Naive thymus-derived CD8-positive, alpha-beta T cell (primary cell): Measurements from ENCODE around the gene CD6. TPM values are rescaled to one million over a fixed set of nuclear protein-coding genes. Genes with fewer than 3 reads are reported as not detected.

Source experiments
- ATAC-seq, 2 donors: fragments of 150-1000 bp; cut with Tn5 transposase in 1 of 2; sonication (Bioruptor Pico), chemical (Tn5 transposase) in 1 of 2; 1 replicate in 1 of 2; 2 replicates in 1 of 2; pipeline ENCODE4 v1.10.0; 2021; ENCODE audit warnings: mild to moderate bottlenecking in 2 of 2, moderate library complexity in 2 of 2
- POLR2A ChIA-PET: fragments of 350-600 bp; sonication (Branson Sonifier 250); formaldehyde crosslinking; loops from one replicate; lab custom pipeline; 2021; ENCODE audit warnings: antibody characterized with exemption; lab: Charles Lee
- DNase-seq, 10 donors: peaks; one replicate each; pipeline versions ENCODE4 v3.0.0 to v3.0.0-alpha.2; 2020 to 2022
- H3K27ac Mint-ChIP-seq, 10 donors: one replicate each; pipeline ENCODE4 v1.8.0; 2020 to 2022; ENCODE audit warnings: mild to moderate bottlenecking in 10 of 10, mixed read lengths in 10 of 10, moderate library complexity in 4 of 10, inconsistent platforms in 1 of 10
- H3K27me3 Mint-ChIP-seq, 5 donors: one replicate each; pipeline ENCODE4 v1.8.0; 2021 to 2022; ENCODE audit warnings: mixed read lengths in 5 of 5
- H3K36me3 Mint-ChIP-seq, 3 donors: one replicate each; pipeline ENCODE4 v1.8.0; 2020 to 2022; ENCODE audit warnings: mixed read lengths in 3 of 3, mild to moderate bottlenecking in 2 of 3, inconsistent platforms in 1 of 3
- H3K4me1 Mint-ChIP-seq, 4 donors: one replicate each; pipeline ENCODE4 v1.8.0; 2021 to 2022; ENCODE audit warnings: mixed read lengths in 4 of 4
- H3K4me3 Mint-ChIP-seq, 10 donors: one replicate each; pipeline ENCODE4 v1.8.0; 2020 to 2022; ENCODE audit warnings: mild to moderate bottlenecking in 10 of 10, mixed read lengths in 10 of 10, moderate library complexity in 6 of 10, inconsistent platforms in 1 of 10
- H3K9me3 Mint-ChIP-seq, 9 donors: one replicate each; pipeline ENCODE4 v1.8.0; 2020 to 2022; ENCODE audit warnings: mixed read lengths in 9 of 9, mild to moderate bottlenecking in 3 of 9, inconsistent platforms in 1 of 9, moderate library complexity in 1 of 9
- polyA plus RNA-seq, 3 donors: library from polyadenylated mRNA; unstranded; fragments of 300-500 nt; fragmentation: Illumina TruSeq; gene quantifications; one replicate each; pipeline ENCODE4 v1.2.3, GENCODE V29; 2021
- total RNA-seq, 8 experiments: library from RNA in 2 of 8; stranded (reverse) in 2 of 8; gene quantifications; one replicate each; pipeline ENCODE4 v1.2.3 and lab custom pipeline; 2021 to 2026

Gene CD6
- total and polyA plus RNA-seq, 5 experiments from 2014 or later, result 150 to 405 (median 199) TPM

- Mint-ChIP-seq H3K36me3 (peaks cover 0 to 87% (median 19%) of the 10 kb centered on the region in 3 donors), H3K9me3 (no peaks in the 10 kb centered on the region), H3K27me3 (no peaks in the 10 kb centered on the region), H3K27ac (peak overlapping the region in 9 of 10 donors; percentile 53 to 87 (median 80)), H3K4me3 (peak overlapping the region in 4 of 10 donors; percentile 4 to 38 (median 17)), H3K4me1 (peaks cover 21 to 68% (median 52%) of the 10 kb centered on the region in 4 donors)
- no peak for DNase-seq
- POLR2A ChIA-PET, result interaction anchor here (0.7 to 1.4 kb wide), 6 partner anchors 11 to 105 kb away, joined by 3 to 4 read pairs (median 3); no protein-coding TSS in a partner anchor
- ATAC-seq, result no peak
Observed at GRCh38 chr11:61011950-61012736, 40.7 kb downstream of the CD6 start.

GRCh38 chr11:61012737-61013215, 41.3 kb downstream of the CD6 start:
- Mint-ChIP-seq H3K9me3 (no peaks in the 10 kb centered on the region), H3K27ac (peak overlapping the region in 9 of 10 donors; percentile 53 to 87 (median 80)), H3K4me1 (peaks cover 22 to 66% (median 49%) of the 10 kb centered on the region in 4 donors), H3K4me3 (peak overlapping the region in 1 of 10 donors; percentile 38), H3K36me3 (peaks cover 0 to 91% (median 23%) of the 10 kb centered on the region in 3 donors), H3K27me3 (no peaks in the 10 kb centered on the region)
- DNase-seq (no peak), ATAC-seq (no peak)
- POLR2A ChIA-PET, result interaction anchor here (0.6 to 1.0 kb wide), 3 partner anchors 14 to 41 kb away, joined by 3 to 5 read pairs (median 4); partner anchors contain the start of gene CD6

GRCh38 chr11:61018059-61018458, 46.6 kb downstream of the CD6 start:
- H3K27me3 Mint-ChIP-seq, result no peaks in the 10 kb centered on the region
- H3K4me3 Mint-ChIP-seq, result no peak overlapping the region
- H3K4me1 Mint-ChIP-seq, result peaks cover 34 to 63% (median 48%) of the 10 kb centered on the region in 4 donors
- POLR2A ChIA-PET, result interaction anchor here (0.5 to 7.6 kb wide), 9 partner anchors 13 to 106 kb away, joined by 3 to 68 read pairs (median 5); no protein-coding TSS in a partner anchor
- H3K27ac Mint-ChIP-seq, result peak overlapping the region in 4 of 10 donors; percentile 33 to 54 (median 48)
- H3K9me3 Mint-ChIP-seq, result no peaks in the 10 kb centered on the region
- ATAC-seq (no peak), DNase-seq (no peak)
- peaks cover 6 to 75% (median 17%) of the 10 kb centered on the region in 3 donors for H3K36me3 Mint-ChIP-seq

- Mint-ChIP-seq H3K27me3 (no peaks in the 10 kb centered on the region), H3K9me3 (no peaks in the 10 kb centered on the region), H3K4me3 (no peak overlapping the region), H3K4me1 (peaks cover 34 to 72% (median 55%) of the 10 kb centered on the region in 4 donors), H3K27ac (peak overlapping the region in 8 of 10 donors; percentile 29 to 100 (median 96)), H3K36me3 (peaks cover 6 to 63% (median 17%) of the 10 kb centered on the region in 3 donors)
- ATAC-seq (no peak), DNase-seq (peak in 1 of 10 donors; percentile 26)
- POLR2A ChIA-PET, result interaction anchor here (1.1 to 7.6 kb wide), 10 partner anchors 14 to 113 kb away, joined by 3 to 68 read pairs (median 6); partner anchors contain the start of gene PRPF19
Observed at GRCh38 chr11:61019037-61019831, 47.8 kb downstream of the CD6 start.

GRCh38 chr11:61019832-61020405, 48.4 kb downstream of the CD6 start:
- no peak for DNase-seq
- Mint-ChIP-seq H3K27me3 (no peaks in the 10 kb centered on the region), H3K4me1 (peaks cover 36 to 79% (median 61%) of the 10 kb centered on the region in 4 donors), H3K9me3 (no peaks in the 10 kb centered on the region), H3K36me3 (peaks cover 6 to 57% (median 17%) of the 10 kb centered on the region in 3 donors), H3K4me3 (peak overlapping the region in 5 of 10 donors; percentile 61 to 85 (median 78)), H3K27ac (peak overlapping the region; percentile 89 to 100 (median 98))
- no peak for ATAC-seq
- POLR2A ChIA-PET, result interaction anchor here (0.7 to 7.6 kb wide), 7 partner anchors 14 to 92 kb away, joined by 3 to 68 read pairs (median 7); no protein-coding TSS in a partner anchor

- H3K9me3 Mint-ChIP-seq, result no peaks in the 10 kb centered on the region
- peaks cover 41 to 82% (median 66%) of the 10 kb centered on the region in 4 donors for H3K4me1 Mint-ChIP-seq
- peak overlapping the region; percentile 89 to 100 (median 98) for H3K27ac Mint-ChIP-seq
- DNase-seq (no peak), ATAC-seq (no peak)
- H3K36me3 Mint-ChIP-seq, result peaks cover 6 to 49% (median 13%) of the 10 kb centered on the region in 3 donors
- no peaks in the 10 kb centered on the region for H3K27me3 Mint-ChIP-seq
- POLR2A ChIA-PET, result interaction anchor here (0.6 to 7.6 kb wide), 10 partner anchors 15 to 91 kb away, joined by 3 to 68 read pairs (median 6); no protein-coding TSS in a partner anchor
- peak overlapping the region; percentile 68 to 86 (median 76) for H3K4me3 Mint-ChIP-seq
Observed at GRCh38 chr11:61020551-61021235, 49.2 kb downstream of the CD6 start.

GRCh38 chr11:61021661-61022212, 50.3 kb downstream of the CD6 start:
- POLR2A ChIA-PET, result interaction anchor here (0.7 to 7.6 kb wide), 15 partner anchors 16 to 91 kb away, joined by 3 to 68 read pairs (median 6); no protein-coding TSS in a partner anchor
- peak overlapping the region; percentile 89 to 100 (median 98) for H3K27ac Mint-ChIP-seq
- peaks cover 6 to 38% (median 13%) of the 10 kb centered on the region in 3 donors for H3K36me3 Mint-ChIP-seq
- no peaks in the 10 kb centered on the region for H3K27me3 Mint-ChIP-seq
- H3K4me3 Mint-ChIP-seq, result peak overlapping the region; percentile 68 to 86 (median 76)
- H3K9me3 Mint-ChIP-seq, result no peaks in the 10 kb centered on the region
- peaks cover 44 to 85% (median 72%) of the 10 kb centered on the region in 4 donors for H3K4me1 Mint-ChIP-seq
- ATAC-seq (peak; percentile 60 to 81), DNase-seq (peak; percentile 72 to 97 (median 93))

- peak overlapping the region; percentile 3 to 86 (median 76) for H3K4me3 Mint-ChIP-seq
- H3K9me3 Mint-ChIP-seq, result no peaks in the 10 kb centered on the region
- ATAC-seq (no peak), DNase-seq (peak in 2 of 10 donors; percentile 29 to 36)
- peaks cover 6 to 31% (median 7%) of the 10 kb centered on the region in 3 donors for H3K36me3 Mint-ChIP-seq
- H3K27ac Mint-ChIP-seq, result peak overlapping the region; percentile 89 to 100 (median 98)
- no peaks in the 10 kb centered on the region for H3K27me3 Mint-ChIP-seq
- peaks cover 50 to 93% (median 77%) of the 10 kb centered on the region in 4 donors for H3K4me1 Mint-ChIP-seq
- POLR2A ChIA-PET, result interaction anchor here (0.7 to 7.6 kb wide), 25 partner anchors 9 to 90 kb away, joined by 3 to 68 read pairs (median 4); no protein-coding TSS in a partner anchor
Observed at GRCh38 chr11:61022311-61023085, 51.0 kb downstream of the CD6 start.

- Mint-ChIP-seq H3K9me3 (no peaks in the 10 kb centered on the region), H3K27me3 (no peaks in the 10 kb centered on the region), H3K4me3 (peak overlapping the region in 9 of 10 donors; percentile 65 to 86 (median 75)), H3K36me3 (peaks cover 4 to 22% (median 6%) of the 10 kb centered on the region in 3 donors), H3K27ac (peak overlapping the region; percentile 89 to 100 (median 98)), H3K4me1 (peaks cover 54 to 97% (median 86%) of the 10 kb centered on the region in 4 donors)
- POLR2A ChIA-PET, result interaction anchor here (0.7 to 7.6 kb wide), 30 partner anchors 8 to 112 kb away, joined by 3 to 68 read pairs (median 4); partner anchors contain the start of gene CD5
- peak; percentile 22 to 37 for ATAC-seq
- peak; percentile 41 to 81 (median 58) for DNase-seq
Observed at GRCh38 chr11:61023086-61023965, 51.8 kb downstream of the CD6 start.
